IPS DF 4.7 (cell line): ENCODE measurements around the gene SPATA13.
"Not testable (repeated sequence)": the region's sequence is repeated elsewhere in the genome, so short reads cannot be mapped to it uniquely, and the experiment has no call there.

Source experiments
- DNase-seq: peaks from one replicate; pipeline ENCODE4 v3.0.0-alpha.2; 2013; ENCODE audit warnings: low spot score; ENCODE audit errors: extremely low read depth

Gene SPATA13

DNA sequence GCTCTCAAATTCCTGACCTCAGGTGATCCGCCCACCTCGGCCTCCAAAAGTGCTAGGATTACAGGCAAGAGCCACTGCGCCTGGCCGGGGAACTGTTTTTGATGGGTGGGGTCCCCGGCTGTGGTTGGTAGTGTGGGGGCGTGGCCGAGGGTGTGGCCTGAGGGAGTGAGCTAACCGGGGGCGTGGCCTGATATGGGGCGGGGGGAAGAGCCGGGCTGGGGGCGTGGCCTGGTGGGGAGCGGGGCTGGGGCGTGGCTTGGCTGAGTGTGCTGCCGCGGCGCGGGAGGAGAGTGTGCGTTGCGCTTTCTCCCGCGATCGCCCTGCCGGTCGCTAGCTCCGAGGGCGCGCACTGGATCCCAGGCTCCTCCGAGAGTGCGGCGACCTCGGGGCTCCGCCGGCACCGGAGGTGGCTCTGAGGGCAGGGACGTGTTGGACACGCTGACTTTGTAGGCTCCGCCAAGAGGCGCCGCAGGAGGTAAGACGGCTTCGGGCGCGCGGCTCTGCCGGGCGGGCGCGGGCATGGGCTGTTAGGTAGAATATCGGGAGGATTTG, at the start of gene SPATA13:
TSS of gene SPATA13 (plus strand) at position 263 of the 552 bp plus-strand sequence. CDS start 62,210 bp downstream, outside the sequence.
- no peak for DNase-seq

DNA sequence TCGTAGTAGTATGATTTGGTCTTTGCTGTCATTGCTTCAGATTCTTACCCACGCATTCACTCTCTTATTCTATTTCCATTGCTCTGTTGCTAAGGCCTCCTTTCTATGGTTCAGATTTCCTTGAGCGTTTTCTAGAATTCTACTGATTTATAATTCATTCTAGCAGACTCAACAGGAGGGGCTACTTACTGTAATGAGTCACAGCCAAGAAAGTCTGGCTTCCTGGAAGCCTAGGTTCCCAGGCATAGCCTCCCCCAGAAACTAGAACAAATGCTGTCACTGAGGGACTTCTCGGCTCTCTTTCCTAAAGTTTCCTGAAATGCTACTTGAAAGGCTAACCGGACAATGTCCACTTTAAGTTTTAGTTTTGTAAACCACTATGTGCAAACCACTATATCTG, 47.7 kb upstream of the SPATA13 start:
- no peak for DNase-seq

DNA sequence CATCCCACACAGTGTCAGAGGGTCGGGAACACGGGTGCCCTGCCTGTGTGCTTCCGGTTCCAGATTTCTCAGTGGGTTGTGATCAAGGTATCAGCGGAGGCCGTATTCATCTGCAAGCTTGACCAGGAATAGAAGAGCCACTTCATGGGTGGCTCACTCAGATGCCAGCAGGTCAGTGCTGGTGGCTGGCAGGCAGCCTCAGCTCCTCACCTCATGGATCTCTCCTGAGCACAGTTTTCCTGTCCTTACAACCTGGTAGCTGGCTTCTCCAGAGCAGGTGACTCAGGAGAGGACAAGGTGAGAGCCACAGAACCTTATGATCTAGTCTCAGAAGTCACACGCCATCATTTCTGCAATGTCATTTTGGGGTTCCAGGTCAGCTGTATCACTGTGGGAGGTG, 44.8 kb upstream of the SPATA13 start:
- no peak for DNase-seq

DNA sequence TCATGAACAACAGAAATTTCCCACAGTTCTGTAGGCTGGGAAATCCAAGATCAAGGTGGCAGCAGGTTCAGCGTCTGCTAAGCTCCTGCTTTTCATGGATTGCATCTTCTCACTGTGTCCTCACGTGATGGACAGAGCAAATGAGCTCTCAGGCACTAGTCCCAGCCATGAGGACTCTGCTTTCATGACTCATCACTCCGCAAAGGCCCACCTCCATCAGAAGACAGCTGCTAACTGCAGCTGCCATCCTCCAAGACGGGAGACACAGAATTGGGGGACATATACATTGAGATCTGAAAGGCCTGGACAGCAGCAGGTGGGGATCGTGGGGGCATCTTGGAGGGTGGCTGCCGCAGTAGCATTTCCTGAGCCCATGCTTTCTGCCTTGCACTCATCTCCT, 44.4 kb upstream of the SPATA13 start:
- DNase-seq: no peak

DNA sequence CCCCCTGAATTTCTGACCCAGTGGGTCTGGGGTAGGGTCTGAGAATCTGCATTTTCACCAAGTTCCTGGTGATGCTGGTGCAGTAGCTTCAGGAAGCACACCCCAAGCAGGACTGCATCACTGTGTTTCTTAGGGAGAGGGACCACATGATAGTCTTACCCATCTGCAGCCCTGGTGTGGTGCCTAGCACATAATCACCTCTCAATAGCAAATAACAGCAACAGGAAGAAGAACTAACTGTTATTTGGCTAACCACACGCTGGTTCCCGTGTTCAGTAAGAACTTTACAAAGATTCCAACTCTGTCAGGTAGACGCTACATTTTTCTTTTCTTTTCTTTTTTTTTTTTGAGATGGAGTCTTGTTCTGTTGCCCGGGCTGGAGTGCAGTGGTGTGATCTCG, 41.9 kb upstream of the SPATA13 start:
- no peak for DNase-seq

DNA sequence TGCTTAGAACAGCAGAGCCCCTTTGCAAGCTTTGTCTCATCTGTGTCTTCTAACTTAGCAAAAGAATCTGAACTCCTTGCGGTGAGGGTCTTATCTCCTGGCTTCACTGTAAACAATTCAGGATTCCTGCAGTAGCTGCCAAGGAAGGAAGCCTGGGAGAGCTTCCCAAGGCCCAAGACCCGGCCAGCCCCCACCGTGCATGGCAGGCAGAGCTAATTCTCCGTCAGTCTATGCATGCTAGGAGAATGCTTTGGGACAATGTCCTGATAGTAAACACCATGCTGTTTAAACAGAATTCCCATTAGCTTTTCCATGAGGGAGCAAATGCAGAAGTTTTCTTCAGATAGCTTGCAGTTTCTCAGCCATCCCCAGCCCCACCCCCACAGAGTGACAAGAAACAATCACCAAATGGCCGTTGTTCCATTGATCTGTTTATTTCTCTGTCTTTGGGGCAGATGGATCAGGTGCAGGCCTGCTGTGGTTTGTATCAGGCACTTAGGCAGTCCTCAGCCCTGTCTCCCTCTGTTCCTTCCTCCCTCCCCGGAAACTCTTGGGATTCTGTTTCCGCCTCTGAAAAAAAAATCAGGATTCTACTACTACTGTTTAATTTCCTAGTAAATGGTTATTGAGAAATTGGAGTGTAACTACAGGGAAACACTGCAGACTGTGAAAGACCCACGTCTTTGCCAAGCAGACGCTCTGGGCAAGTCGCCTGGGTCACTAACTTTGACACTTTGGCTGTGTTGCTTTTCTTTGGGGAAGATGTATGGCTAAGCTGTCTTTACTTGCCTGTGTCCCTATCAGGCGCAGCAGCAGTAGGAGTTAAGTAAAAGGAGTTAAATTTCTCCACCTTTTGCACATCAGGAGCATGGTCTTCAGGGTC, 40.7 kb upstream of the SPATA13 start:
- DNase-seq: no peak

DNA sequence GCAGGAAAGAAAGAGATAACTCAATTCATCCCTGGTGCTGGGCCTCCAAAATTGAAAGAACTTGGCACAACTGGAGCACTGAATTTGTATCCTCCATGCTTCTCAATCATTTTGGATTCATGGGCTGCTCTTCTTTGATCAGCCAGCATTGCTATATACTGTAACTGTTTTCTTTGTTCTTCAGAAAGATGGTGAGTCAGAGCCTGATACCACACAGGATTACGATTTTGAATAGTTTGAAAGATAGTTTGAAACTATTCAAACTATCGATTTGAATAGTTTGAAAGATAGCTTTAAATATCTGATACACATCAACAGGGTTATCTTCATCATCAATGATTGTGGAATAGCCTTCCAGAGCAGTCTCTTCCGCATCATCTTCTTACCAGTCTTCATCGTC, 38.5 kb upstream of the SPATA13 start:
- DNase-seq: not testable (repeated sequence)

DNA sequence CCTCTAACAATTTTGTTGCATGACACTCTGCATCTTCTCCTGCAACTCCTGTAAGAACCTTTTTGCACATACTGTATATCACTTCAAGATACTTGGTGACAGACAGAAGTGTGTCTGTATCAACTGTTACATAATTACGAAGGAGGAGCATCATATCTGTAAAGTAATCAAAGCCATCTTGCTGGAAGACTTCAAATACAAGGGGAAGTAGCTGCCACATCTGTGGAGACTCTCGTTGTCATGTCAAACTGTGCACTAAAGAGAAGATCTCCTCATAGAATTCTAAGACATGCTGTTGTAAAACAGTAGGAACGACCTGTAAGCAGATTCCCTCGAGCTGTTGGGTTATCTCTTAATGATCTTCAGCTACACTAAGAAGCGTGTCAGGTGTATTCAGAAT, 38.0 kb upstream of the SPATA13 start:
- no peak for DNase-seq

DNA sequence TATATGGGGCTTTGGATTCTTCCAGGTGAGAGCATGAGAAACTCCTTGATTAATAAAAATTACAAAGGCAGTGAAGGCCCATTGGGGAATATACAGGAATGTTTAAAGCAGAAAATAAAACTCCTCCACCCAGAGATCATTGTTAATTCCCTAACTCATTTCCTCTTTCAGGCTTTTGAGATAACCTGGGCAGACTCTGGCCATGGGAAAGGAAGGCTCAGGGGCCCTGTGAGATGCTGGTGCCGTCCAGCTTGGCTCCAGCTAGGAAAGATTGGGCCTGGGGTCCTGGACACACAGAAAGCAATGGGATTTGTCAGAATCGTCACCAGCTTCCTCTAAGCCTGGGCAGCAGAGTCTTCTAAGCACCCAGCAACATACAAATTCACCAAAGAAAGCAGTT, 36.8 kb upstream of the SPATA13 start:
- no peak for DNase-seq

DNA sequence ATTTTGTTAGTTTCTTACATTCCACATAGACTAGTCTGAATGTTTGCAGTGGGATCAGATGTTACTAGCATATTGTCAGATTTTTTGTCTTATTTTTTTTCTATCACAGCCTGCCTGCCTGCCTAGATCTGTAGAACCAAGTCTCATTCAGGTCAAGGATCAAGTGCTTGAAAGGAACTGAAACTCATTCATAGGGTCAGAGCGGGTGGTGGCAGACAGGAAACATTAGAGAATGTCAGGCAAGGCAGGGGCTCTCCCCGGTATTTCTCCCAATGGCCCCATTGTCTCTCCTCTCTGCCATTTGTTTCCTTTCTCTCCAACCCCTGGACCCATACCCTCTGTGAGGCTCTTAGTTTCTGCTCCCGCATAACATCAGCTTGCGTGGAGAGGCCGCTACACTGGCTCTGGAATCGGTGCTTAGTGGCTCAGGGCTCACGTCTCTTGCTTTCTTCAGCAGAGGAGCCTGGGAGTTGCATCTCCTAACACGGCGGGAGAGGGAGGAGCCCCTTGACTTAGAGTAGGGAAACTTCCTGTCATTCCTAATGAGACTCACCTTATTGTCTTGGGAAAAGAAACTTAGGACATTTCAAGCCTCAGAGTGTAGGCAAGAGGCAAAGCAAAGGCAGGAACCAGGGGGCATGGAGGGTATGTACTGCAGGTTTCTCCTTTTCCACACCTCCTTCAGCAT, 35.6 kb upstream of the SPATA13 start:
- DNase-seq: no peak

DNA sequence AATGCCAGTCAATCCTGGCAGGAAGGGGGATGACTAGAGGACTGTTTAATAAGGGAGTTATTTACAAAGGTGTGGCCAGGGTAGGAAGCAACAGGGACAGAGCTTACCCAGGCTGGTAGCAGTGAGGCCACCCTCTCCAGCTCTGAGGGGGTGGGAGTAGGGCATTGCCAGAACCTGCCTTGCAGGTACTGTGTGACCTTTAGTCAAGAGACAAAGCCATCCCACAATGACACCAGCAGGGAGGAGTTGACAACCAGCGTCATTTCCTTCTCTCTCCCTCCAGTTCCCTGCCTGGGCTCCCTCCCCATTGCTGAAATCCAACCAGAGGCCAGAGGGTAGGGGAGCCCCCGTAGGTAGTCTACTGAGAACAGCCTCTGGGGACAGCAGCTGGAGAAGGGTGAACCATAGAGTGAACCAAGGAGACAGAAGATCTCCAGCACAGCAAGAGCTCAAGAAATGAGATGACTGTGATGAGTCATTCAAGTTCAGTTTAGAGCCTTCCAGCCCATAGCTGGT, 33.3 kb upstream of the SPATA13 start:
- no peak for DNase-seq

DNA sequence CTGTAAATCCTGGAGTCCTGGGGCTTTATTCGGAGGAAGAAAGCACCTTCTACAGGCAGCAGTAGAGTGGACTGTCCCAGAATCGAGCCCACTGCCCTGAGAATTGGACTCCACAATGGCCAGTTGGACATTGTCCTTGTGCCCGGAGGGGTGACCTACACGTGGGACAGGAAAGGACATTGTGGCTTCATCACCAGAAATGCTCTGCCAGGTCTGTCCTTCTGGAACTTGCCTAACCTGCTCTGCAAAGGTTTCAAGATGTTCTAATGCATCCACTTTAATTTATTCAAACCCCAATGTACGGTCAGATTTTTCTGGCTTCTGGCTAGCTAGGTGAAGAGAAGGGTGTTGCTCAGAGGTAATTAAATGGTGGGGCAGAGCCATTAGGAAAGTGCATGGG, 32.4 kb upstream of the SPATA13 start:
- DNase-seq: no peak

DNA sequence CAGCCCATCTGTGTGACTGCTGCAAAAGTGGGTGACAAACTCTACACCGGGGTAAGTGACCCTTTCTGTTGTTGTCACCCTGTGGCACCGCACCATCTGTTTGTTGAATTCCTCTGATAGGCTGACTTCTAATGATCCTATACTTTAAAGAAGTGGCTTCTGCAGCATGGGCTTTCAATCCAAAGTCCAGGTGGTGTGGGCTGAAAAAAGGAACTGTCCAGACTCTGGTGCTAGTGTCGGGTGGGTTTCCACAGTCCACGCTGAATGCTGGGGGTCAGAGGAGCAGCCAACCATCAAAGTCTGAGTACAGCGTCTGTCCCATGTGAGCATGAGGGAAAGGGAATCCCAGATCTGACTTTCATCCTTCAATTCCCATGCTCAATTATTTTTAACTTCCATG, 31.6 kb upstream of the SPATA13 start:
- no peak for DNase-seq

DNA sequence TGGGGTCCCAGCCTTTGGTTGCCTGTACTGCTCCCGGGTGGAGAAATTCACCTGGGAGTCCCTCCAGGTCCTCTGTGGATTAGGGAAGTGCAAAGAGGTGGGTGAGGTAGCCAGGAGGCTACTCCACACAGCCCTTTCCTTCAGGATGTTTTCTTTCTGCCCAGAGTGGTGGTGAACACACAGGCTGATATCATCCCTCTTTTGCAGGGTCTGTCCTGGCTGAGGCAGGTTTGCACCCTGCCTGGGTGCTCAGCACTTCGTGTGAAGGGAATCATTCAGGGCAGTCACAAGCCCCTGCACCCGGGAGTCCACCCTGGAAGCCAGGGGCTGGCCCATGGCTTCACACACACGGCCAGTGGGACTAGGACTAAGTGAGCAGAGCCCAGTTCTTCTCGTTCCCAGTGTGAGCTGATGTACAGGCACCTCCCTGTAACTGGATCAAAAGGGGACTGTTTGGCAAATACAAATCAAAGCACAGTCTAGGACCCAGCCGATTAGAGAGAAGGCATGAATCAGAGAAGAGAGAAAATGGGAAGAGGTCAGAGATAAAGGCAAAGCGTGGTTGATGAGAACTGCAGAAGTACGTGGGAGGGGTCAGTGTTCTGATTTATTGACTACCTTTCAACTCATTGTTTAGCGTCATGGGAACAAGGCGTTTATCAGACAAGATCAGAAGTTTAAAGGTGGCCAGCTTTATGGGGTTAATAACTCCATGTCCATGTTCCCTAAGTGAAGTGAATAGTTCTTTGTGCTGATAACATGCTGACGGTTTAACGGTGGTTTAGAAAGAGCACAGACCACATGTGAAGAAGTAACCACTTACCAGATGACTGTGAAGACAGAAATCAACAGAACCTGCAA, 30.4 kb upstream of the SPATA13 start:
- DNase-seq: no peak

DNA sequence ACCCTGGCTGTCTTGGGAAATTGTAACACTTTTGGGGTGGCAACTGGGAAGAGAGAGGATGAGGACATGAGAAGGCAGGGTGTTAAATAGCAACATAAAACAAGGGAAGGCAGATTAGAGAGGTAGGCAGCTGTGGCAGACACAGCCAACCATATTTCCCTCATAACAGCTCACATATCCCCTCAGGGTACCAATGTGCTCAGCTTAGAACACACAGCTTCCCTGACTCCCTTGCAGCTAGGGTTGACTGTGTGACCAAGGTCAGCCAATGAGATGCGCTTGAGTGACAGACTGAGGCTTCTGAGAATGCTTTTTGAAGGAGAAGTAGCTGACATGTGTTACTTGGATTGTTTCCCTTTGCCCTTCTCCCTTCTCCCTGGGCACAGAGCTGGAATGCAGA, 28.8 kb upstream of the SPATA13 start:
- DNase-seq: no peak

DNA sequence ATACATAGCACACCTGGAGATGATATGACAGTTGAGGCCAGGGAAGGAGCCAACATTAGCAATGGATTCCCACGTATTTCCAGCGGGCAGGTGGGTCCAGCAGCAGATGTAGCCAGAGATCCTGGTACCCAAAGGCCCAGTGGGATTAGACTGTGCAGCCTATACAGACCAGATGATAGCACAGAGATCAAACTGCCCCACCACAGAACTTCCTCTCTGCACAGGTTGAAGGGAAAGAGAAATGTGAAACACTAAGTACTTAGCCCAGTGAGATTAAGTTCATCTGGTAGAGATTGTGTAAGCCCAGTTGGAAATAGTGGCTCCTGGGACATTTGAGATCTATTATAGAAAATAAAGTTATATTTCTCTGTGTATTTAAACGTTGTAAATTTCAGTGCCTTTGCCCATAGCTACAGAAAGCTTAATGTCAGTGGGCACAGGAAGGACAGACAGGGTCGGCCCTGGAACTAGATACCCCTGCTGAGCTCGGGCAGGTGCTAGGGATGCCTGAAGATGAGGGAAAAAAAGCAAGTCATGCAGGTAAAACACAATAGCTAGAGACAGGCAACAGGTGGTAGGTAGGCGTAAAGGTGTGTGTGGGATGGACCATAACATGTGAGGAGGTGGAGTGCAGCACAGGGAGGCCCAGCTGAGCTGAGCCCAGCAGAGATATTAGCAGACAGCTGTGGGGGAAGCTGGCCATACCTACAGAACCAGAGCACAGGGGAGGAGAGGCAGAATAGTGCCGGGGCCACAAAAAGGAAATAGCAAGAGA, 27.3 kb upstream of the SPATA13 start:
- no peak for DNase-seq

DNA sequence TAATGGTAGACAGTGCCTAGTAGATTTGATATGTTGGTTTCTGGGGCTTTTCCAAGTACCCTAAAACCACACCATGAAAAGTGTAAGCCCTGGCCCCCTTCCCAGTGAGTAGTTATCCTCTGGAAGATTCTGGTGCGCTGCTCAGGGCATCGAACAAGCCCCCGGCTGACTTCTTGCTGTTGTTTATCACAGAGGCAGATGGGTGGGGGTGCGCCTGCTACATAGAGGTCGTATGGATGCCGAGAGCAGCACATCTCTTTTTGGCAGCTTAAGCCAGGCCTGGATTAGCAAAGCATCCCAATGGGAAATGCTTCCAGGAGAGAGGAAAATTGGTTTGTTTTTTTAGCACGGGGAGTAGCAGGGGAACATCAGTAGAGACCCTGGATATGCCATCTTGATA, 26.3 kb upstream of the SPATA13 start:
- no peak for DNase-seq

DNA sequence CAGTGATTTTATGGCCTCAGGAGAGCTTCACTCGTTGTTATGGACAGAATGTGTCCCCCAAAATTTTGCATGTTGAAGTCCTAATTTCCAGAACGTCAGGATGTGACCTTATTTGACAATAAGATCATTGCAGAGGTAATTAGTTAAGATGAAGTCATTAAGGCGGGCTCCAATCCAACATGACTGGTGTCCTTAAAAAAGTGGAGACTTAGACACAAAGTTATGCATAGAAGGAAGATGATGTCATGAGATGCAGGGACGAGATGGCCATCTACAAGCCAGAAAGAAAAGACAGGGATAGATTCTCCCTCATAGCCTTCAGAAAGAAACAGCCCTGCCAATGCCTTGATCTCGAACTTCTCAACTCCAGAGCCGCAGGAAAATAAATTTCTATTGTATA, 25.8 kb upstream of the SPATA13 start:
- no peak for DNase-seq

DNA sequence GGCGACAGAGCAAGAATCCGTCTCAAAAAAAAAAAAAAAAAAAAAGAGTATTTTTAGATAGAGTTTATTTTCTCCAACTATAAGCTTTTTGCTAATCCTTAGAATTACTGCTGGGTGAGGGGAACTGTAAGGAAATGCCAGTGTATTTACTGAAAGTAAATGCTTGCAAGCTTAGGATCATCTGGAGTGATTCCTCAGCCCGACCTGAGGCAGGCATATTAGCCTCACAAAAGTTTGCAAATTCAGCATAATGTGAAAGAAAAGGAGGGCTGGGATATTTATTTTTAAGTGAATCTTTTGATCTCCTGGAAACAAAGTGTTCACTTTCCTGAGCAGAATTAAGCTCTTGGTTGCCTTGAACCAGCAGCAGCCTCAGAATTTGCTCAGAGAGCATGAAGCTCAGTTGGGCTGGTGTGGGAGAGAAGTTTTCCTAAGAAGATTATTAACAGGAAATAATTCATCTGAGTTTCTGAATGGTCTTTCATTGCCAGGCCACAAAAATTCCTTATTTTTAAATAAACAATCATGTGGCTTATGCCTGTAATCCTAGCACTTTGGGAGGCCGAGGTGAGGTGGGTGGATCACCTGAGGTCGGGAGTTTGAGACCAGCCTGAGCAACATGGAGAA, 24.7 kb upstream of the SPATA13 start:
- no peak for DNase-seq

DNA sequence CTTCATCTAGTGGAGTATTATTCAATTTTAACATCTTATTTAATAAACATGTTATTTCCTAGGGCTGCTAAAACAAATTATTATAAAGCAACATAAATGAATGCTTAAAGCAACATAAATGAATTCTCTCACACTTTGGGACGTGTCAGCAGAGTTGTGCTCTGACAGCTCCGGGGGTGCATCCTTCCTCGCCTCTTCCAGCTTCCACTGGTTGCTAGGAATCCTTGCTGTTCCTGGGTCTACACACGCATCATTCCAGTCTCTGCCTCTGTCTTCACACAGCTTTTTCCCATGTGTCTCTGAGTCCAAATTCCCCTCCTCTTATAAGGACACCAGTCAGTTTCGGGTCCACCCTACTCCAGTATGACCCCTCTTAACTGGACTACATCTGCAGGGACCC, 21.6 kb upstream of the SPATA13 start:
- no peak for DNase-seq
